Measurements from ENCODE around the gene SERPINB6.
"Not testable (repeated sequence)": the region's sequence is repeated elsewhere in the genome, so short reads cannot be mapped to it uniquely, and the experiment has no call there.

Gene SERPINB6

DNA sequence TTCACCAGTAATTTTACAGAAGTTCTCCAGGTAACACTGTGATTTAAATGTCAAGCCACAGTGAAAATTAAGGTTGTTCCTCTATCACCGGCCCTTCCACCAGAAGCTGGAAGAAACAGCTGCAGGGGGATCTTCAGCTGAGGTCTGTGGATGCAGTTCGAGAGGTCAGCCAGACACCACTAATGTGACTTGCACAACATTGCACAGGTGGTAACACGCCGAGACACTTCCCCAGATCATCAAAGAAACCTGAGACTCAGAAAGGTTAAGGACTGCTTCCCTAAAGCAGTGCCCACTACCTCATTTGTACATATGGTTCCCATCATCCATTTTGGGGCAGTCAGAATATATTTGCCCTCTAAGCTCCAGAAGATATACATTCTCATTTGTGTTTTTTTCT is 60.2 kb downstream of the SERPINB6 start:
- no peak for DNase-seq (ENCODE audit: low spot score)

DNA sequence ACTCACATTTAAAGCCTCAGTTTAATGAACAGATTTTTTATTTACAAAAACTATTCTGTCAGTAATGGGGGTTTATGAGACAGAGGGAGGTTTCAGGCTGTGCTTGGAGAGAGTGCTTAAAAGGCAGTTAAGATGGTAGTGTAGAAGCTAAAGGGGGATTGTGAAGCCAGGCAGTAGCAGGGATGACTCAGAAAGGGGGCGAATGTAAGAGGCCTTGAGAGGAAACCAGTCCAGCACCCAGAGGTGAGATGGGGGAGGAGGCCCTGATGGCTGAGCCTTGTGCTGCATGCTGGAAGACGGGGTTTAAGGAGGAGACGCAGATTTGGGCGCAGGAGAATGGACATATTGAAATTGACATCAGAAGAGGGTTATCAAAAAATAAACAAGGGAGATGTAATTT is 61.6 kb downstream of the SERPINB6 start:
- no peak for DNase-seq (ENCODE audit: low spot score)

DNA sequence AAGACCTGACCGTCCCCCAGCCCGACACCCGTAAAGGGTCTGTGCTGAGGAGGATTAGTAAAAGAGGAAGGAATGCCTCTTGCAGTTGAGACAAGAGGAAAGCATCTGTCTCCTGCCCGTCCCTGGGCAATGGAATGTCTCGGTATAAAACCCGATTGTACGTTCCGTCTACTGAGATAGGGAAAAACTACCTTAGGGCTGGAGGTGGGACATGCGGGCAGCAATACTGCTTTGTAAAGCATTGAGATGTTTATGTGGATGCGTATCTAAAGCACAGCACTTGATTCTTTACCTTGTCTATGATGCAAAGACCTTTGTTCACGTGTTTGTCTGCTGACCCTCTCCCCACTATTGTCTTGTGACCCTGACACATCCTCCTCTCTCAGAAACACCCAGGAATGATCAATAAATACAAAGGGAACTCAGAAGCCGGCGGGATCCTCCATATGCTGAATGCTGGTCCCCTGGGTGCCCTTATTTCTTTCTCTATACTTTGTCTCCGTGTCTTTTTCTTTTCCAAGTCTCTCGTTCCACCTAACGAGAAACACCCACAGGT is 62.2 kb downstream of the SERPINB6 start:
- DNase-seq (ENCODE audit: low spot score): not testable (repeated sequence)

DNA sequence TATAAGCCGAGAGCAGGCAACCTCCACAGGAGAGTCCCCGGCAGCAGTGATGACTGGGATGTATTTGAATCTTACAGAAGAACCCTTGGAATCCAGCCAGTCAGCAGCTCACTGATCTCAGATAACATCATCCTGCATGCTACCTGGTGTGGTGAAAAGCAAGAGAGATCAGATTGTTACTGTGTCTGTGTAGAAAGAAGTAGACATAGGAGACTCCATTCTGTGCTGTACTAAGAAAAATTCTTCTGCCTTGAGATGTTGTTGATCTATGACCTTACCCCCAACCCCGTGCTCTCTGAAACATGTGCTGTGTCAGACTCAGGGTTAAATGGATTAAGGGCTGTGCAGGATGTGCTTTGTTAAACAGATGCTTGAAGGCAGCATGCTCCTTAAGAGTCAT is 62.9 kb downstream of the SERPINB6 start:
- not testable (repeated sequence) for DNase-seq (ENCODE audit: low spot score)

DNA sequence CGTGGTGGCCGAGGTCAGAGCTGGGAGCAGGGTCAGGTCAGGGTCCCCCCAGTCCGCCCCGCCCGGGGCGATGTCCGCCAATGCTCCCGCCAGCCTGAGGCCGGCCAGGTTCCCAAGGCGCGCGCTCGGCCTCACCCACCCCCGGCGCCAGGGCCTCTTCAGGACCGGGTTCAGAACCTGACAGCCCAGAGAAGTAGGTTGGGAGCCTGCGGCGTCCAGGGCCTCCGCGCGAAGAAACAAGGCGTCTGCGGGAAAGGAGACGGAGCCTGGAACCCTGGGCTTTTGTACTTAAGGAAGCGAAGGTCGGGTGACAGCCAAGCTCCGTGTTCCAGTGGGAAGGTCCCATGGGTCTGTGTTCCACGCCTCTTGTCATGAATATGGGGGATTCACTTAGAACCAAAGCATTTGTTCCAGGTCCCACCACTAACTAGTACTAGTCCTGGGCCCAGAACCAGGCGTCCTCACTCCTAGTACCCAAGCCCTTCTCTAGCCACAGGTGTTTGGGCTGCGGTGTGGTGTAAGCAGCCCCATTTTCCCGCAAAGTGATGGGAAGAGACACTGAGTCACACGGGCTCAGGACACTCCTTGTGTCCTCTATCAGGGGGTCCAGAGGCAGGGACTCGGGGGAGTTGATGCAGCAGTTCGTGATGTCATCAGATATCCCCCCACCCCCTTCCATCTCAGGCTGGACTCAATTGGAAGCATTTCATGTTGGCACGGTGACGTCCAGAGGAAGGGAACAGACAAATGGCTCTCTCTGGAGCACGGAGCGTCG is 67.8 kb downstream of the SERPINB6 start:
- not testable (repeated sequence) for DNase-seq (ENCODE audit: low spot score)

DNA sequence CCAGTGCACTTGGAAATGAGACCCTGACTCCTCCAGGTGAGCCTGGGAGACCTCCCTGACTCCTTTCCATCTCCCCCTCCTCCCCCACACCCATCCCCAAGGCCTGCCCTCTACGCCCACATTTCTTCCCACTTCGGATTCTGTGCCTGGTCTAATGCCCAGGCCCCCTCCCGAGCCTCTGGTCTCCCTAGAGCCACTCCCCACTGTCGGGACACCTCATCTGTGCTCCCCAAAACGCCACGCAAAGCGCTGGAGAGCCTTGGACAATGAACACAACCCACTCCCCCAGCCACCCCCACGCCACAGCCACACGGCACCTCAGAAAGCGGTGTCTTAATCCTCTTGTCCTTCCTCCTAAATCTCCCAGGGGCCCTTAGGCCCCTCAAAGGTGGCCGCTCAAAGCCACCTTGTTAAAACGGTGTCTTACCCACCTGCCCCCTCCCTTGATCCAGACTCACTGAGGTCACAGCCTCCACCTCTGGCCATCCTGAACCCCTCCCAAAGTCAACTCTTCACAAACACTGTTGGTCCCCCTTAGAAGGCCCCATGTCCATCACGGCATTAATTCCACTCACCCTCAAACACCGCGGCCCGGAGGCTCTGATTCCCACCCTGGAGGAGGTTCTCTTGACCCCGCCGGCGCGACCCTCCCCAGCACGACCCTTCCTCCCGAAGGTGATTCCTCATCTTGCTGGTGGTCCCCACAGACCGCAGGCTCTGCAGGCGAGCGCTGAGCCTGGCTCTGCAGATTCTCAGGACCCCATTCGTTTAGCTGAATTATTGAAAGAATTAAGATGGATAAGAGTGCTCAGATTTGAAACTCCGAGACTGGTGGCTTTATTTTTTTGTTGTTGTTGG is 69.5 kb downstream of the SERPINB6 start:
- not testable (repeated sequence) for DNase-seq (ENCODE audit: low spot score)

DNA sequence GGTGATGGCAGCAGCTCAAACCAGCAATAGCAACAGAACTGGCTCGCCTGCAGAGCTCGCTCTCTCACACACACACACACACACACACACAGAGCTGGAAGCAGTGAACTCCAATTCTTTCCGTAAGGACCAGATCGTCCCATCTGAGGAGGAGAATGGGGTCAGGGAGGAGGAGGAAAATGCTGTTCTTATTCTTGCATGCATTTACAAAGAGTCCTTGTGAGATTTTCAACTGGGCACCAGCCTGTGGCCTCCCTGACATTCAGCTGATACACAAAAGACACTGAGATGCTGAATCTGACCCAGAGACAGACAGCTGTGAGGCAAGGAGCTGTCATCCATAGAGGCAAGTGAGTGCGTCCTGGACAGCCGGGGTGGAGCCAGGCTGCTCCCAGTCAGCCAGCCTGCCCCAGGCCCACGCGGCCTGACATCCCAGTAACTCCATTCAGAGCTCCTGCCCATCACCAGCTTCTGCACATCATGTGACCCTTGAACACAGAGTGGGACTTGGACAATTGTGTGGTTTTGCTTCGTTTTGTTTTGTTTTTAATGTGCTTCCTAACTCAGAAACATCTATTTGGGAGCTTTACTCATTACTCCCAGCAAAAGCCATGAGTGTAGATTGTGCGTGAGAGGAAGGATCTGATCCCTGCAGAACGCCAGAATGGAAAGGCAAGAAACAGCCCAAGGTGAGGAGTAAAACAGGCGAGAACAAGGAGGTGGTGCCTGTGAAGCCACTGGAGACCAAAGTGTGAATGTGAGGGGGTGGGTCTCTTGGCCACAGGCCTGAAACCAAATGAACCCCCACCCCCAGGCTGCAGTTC is 70.3 kb downstream of the SERPINB6 start:
- DNase-seq (ENCODE audit: low spot score): no peak

DNA sequence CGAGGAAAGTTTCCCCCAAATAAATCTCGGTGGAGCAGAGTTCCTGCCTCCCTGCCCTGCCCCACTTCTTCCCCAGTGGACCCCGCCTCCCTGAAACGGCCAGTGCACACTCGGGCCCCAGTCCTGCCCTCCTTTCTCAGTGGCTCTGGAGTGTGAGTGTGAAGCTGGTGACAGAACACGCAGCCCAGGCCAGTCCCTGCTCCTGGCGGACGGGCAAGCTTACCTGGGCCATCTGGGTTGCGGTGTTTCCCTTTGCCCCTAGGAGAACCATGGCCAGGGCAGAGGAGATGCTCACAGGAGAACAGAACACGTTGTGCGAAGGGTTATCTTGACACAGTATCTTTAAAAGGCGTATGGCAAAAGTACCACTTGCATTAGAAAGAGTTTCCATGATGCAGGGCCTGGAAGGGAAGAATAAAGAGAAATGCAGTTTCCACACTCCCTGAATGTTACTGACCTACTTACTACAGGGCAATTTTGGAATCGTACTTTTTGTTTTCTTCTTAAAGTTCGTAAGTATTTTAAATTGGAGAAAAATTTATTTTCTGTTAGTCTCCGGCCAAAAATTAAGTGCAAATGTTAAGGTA is 71.1 kb downstream of the SERPINB6 start:
- DNase-seq (ENCODE audit: low spot score): no peak

DNA sequence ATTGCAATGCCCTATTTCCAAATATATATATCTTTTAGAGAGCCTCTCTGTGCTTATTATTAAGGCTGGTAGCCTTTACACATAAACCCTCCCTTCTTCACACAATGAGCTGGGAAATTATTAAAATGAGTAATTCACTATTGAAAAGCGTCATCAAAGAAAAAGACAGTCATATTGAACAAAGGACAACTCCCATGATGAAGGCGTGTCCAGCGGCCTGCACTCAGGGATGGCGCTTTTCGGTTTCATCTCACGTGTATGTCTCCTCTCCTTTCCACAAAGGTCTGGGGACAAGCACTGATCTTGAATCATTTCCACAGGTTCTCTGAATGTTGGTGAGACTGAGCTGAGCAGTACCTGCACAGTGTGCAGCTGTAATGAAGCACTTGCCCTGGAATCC is 71.8 kb downstream of the SERPINB6 start:
- DNase-seq (ENCODE audit: low spot score): peak; percentile 85
